ENCODE data around the gene SEL1L2. TPM values are rescaled to one million over a fixed set of nuclear protein-coding genes. Genes with fewer than 3 reads are reported as not detected.

The SEL1L2 gene
- total RNA-seq, 4 donors from 2014 or later, result not detected

DNA sequence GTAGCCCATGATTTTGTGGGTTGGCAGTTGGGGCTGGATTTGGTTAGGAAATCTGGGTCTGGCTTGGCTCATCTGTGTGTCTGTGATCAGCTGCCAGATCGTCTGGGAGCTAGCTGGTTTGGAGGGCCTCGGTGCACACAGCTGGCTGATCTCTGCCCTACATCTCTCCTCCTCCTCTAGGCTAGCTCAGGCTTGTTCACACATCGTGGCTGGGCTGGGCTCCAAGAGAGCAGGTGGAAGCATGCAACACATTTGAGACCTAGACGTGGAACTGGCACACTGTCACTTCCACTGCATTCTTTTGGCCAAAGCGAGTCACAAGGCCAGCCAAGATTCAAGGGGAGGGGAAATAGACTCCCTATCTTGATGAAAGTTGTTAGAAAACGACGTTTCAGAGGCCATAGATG lies 189.7 kb downstream of the SEL1L2 start:
- Histone ChIP-seq H3K36me3 (peaks cover 0 to 73% (median 0%) of the 10 kb centered on the region in 3 donors), H3K4me1 (no peaks in the 10 kb centered on the region), H3K4me3 (no peak overlapping the region), H3K27me3 (no peaks in the 10 kb centered on the region), H3K27ac (no peak overlapping the region), H3K9me3 (no peaks in the 10 kb centered on the region)
- TF ChIP-seq POLR2A (IDR thresholded peaks at IDR 0.05), result no peak
- TF ChIP-seq, protein P1, sequence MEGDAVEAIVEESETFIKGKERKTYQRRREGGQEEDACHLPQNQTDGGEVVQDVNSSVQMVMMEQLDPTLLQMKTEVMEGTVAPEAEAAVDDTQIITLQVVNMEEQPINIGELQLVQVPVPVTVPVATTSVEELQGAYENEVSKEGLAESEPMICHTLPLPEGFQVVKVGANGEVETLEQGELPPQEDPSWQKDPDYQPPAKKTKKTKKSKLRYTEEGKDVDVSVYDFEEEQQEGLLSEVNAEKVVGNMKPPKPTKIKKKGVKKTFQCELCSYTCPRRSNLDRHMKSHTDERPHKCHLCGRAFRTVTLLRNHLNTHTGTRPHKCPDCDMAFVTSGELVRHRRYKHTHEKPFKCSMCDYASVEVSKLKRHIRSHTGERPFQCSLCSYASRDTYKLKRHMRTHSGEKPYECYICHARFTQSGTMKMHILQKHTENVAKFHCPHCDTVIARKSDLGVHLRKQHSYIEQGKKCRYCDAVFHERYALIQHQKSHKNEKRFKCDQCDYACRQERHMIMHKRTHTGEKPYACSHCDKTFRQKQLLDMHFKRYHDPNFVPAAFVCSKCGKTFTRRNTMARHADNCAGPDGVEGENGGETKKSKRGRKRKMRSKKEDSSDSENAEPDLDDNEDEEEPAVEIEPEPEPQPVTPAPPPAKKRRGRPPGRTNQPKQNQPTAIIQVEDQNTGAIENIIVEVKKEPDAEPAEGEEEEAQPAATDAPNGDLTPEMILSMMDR (IDR thresholded peaks at IDR 0.05), result no peak
- DNase-seq, result peak; percentile 26 to 64 (median 49)

DNA sequence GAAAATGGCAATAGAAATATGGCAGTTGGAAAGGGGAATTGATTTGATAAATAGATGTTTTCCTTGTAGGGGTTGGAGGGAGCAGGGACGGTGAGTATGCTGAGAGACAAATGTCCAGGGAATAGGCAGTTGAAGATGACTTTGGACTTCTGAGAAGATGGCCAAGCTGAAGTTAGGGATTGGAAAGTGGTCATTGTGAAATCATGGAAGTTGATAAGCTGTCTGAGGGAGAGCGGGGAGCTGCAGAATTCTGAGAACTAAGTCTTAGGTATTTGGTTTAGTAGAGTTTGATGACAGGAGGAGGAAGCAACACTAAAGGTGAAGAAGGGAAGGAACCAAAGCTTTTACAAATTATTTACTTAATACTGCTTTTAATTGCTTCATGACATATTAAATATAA lies 190.4 kb downstream of the SEL1L2 start:
- DNase-seq, result no peak
- Histone ChIP-seq H3K27ac (no peak overlapping the region), H3K9me3 (no peaks in the 10 kb centered on the region), H3K27me3 (no peaks in the 10 kb centered on the region), H3K4me1 (no peaks in the 10 kb centered on the region), H3K36me3 (peaks cover 0 to 73% (median 0%) of the 10 kb centered on the region in 3 donors), H3K4me3 (no peak overlapping the region)
- TF ChIP-seq, protein P1 (IDR thresholded peaks at IDR 0.05), result no peak
- TF ChIP-seq POLR2A (IDR thresholded peaks at IDR 0.05), result no peak

Small RNA genes within 50 kb of the gene (small RNA-seq; reads per million reads assigned to genes)
- gene RNU6-278P, result 0 reads per million in 2 donors
- gene RPS3P1, result 0 reads per million in 2 donors

Other genes with a start within 250 kb of the SEL1L2 start
- gene ESF1, start 205.7 kb downstream of the SEL1L2 start, total RNA-seq, result 10 to 100 TPM in 2 of 4 donors, 1 to 10 TPM in 2; 7.9 to 26.4 (median 9.6) TPM
- 10 to 100 TPM; 15.4 to 25.4 (median 23.0) TPM for gene NDUFAF5, start 205.6 kb downstream of the SEL1L2 start, total RNA-seq
- gene MACROD2, start 4.9 kb upstream of the SEL1L2 start, total RNA-seq, result 10 to 100 TPM in 1 of 4 donors, 1 to 10 TPM in 3; 2.5 to 10.7 (median 6.5) TPM

Data from Peyer's patch (tissue), 4 donors.